Activated CD4-positive, CD25-positive, alpha-beta regulatory T cell treated with anti-CD3 and anti-CD28 coated beads, Interleukin-2, amount 50 U/mL, for 72 hours (primary cell): ENCODE results near the gene CYB5R2.

Source experiments
- DNase-seq: peaks from one replicate; pipeline ENCODE4 v3.0.0; 2021

Gene CYB5R2

GRCh38 chr11:7636350-7636749 lies 37.0 kb downstream of the CYB5R2 start:
- no peak for DNase-seq

- no peak for DNase-seq
Observed at GRCh38 chr11:7635708-7636107, 37.6 kb downstream of the CYB5R2 start.

DNA sequence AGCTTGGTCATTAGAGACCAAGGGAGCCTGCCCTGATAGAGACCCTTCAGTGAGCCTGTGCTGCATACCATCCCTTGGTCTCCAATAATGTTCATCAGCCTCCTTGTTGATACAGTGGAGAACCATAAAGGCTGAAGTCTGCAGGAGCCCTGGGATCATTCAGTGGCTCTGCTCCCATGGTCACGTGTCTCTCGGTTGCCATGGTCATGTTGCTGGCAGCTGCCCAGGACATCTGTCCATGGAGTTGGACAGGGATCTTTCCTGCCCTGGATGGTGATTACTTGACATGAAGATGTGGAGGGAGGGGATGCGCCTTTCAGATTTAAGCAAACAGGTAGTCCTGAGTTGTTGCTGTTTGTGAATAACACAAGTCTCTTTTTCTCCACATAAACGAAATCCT lies 38.2 kb downstream of the CYB5R2 start:
- DNase-seq, result no peak

GRCh38 chr11:7632211-7632610 lies 41.1 kb downstream of the CYB5R2 start:
- no peak for DNase-seq

GRCh38 chr11:7630002-7630401 lies 43.3 kb downstream of the CYB5R2 start:
- no peak for DNase-seq

DNA sequence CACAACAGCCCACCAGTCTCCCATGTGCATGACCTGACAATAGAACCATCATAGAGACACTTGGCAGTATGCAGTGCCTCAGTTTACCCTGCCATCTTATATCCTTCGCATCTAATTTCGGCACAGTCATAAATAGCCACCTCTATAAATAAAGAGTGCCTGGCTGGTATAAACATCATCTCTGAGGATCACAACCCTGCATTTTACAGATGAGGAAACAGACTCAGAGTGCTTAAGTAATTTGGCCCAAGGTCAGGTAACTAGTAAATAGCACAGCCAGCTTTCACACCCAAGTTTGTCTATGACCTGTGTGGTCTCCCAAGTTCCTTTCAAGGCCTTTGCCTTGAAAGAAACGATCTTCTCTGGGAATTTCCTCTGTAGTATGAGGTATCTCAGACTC lies 44.6 kb downstream of the CYB5R2 start:
- no peak for DNase-seq

GRCh38 chr11:7622721-7623120 lies 50.6 kb downstream of the CYB5R2 start:
- no peak for DNase-seq

GRCh38 chr11:7621554-7621953 lies 51.7 kb downstream of the CYB5R2 start:
- DNase-seq, result no peak

GRCh38 chr11:7621090-7621489 lies 52.2 kb downstream of the CYB5R2 start:
- DNase-seq, result no peak

GRCh38 chr11:7619322-7619721 lies 54.0 kb downstream of the CYB5R2 start:
- no peak for DNase-seq

GRCh38 chr11:7617032-7617431 lies 56.3 kb downstream of the CYB5R2 start:
- DNase-seq, result no peak
